Measurements from ENCODE around the gene AIFM3. TPM values are rescaled to one million over a fixed set of nuclear protein-coding genes. Genes with fewer than 3 reads are reported as not detected.

The AIFM3 gene
- total and polyA plus RNA-seq, 2 experiments from 2014 or later, result 0.45 to 1.5 TPM

- TF ChIP-seq CTCF (conservative IDR thresholded peaks at IDR 0.05; ENCODE audit: low read depth in 2 of 2), result no peak
- no peak for TF ChIP-seq NANOG (IDR thresholded peaks at IDR 0.05; ENCODE audit: borderline replicate concordance)
- no peak for TF ChIP-seq ZNF114 (CRISPR knock-in tag; IDR thresholded peaks at IDR 0.05)
- no peak for TF ChIP-seq POLR2AphosphoS5 (IDR thresholded peaks at IDR 0.05; ENCODE audit: low read depth)
- no peak for TF ChIP-seq EZH2 (IDR thresholded peaks at IDR 0.05; ENCODE audit: low read depth, unreplicated experiment)
Observed at GRCh38 chr22:20919718-20920117, 47.3 kb upstream of the AIFM3 start (continued).

- peaks cover 33% of the 10 kb centered on the region for H3K36me3 Mint-ChIP-seq (ENCODE audit: low read depth)
- Histone ChIP-seq H3K4me3 (peak overlapping the region; percentile 99), H3K9me2 (ENCODE audit: insufficient read depth) (no peaks in the 10 kb centered on the region), H2AFZ (no peak overlapping the region), H3F3A (replicated peaks; ENCODE audit: low read depth) (peaks cover 4% of the 10 kb centered on the region; the same call in 1 of the 2 replicates), H4K20me1 (replicated peaks; ENCODE audit: insufficient read depth) (peaks cover 78% of the 10 kb centered on the region), H3K79me2 (replicated peaks; ENCODE audit: insufficient read depth) (peaks cover 85% of the 10 kb centered on the region), H3K27me3 (ENCODE audit: insufficient read depth) (no peaks in the 10 kb centered on the region), H3K4me2 (peak overlapping the region; percentile 79), H3K36me3 (ENCODE audit: insufficient read depth) (no peaks in the 10 kb centered on the region), H3K27ac (ENCODE audit: low read depth) (peak overlapping the region; percentile 74; the same call in 1 of the 2 replicates), H3K4me1 (ENCODE audit: insufficient read depth) (peaks cover 42% of the 10 kb centered on the region)
- H3K9me3 Mint-ChIP-seq, result no peaks in the 10 kb centered on the region
- 0 out of 2 replicates have a peak overlapping the region, but pooled peaks have one; percentile 1 for H3K27ac Mint-ChIP-seq
- peaks cover 8% of the 10 kb centered on the region for H3K27me3 Mint-ChIP-seq (ENCODE audit: insufficient read depth, low read depth, poor library complexity)
- H3K4me3 Mint-ChIP-seq, result peak overlapping the region; percentile 99
- DNase-seq (ENCODE audit: low spot score), result no peak
- no peak for ATAC-seq
- peaks cover 43% of the 10 kb centered on the region for H3K4me1 Mint-ChIP-seq
- TF ChIP-seq ZNF462 (CRISPR knock-in tag; IDR thresholded peaks at IDR 0.05) (no peak), CREB1 (CRISPR knock-in tag; IDR thresholded peaks at IDR 0.05; ENCODE audit: low read depth) (no peak), REST (IDR thresholded peaks at IDR 0.05; ENCODE audit: unreplicated experiment) (no peak), ZNF331 (CRISPR knock-in tag; IDR thresholded peaks at IDR 0.05; ENCODE audit: low read depth) (no peak), CTCF (conservative IDR thresholded peaks at IDR 0.05; ENCODE audit: low read depth in 2 of 2) (no peak), NANOG (IDR thresholded peaks at IDR 0.05; ENCODE audit: borderline replicate concordance) (no peak)
- TF ChIP-seq, protein P1, sequence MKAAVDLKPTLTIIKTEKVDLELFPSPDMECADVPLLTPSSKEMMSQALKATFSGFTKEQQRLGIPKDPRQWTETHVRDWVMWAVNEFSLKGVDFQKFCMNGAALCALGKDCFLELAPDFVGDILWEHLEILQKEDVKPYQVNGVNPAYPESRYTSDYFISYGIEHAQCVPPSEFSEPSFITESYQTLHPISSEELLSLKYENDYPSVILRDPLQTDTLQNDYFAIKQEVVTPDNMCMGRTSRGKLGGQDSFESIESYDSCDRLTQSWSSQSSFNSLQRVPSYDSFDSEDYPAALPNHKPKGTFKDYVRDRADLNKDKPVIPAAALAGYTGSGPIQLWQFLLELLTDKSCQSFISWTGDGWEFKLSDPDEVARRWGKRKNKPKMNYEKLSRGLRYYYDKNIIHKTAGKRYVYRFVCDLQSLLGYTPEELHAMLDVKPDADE (IDR thresholded peaks at IDR 0.05), result no peak
Observed at GRCh38 chr22:20920881-20921203, 46.2 kb upstream of the AIFM3 start.
